GM21526 (cell line): Measurements from ENCODE around the gene MCF2L.

Experiments
- ATAC-seq: cut with Tn5 transposase; IDR thresholded peaks from one replicate; pipeline ENCODE4 v1.9.1; 2021; ENCODE audit warnings: moderate library complexity; ENCODE audit not compliant: unreplicated experiment, low FRiP score

MCF2L gene

GRCh38 chr13:112994084-112994780, 25.2 kb downstream of the MCF2L start:
- ATAC-seq: no peak

GRCh38 chr13:112994781-112995355, 25.9 kb downstream of the MCF2L start:
- ATAC-seq: no peak

GRCh38 chr13:112995395-112996191, 26.6 kb downstream of the MCF2L start:
- no peak for ATAC-seq

- no peak for ATAC-seq
These were observed 27.7 kb downstream of the MCF2L start for GRCh38 chr13:112996671-112997091.

- no peak for ATAC-seq
These were observed 28.4 kb downstream of the MCF2L start for GRCh38 chr13:112997188-112998130.

GRCh38 chr13:112998521-112999280, 29.7 kb downstream of the MCF2L start:
- no peak for ATAC-seq

GRCh38 chr13:112999414-113000177, 30.6 kb downstream of the MCF2L start:
- ATAC-seq: no peak

- no peak for ATAC-seq
These were observed 31.6 kb downstream of the MCF2L start for GRCh38 chr13:113000575-113000974.

GRCh38 chr13:113001241-113002140, 32.5 kb downstream of the MCF2L start:
- no peak for ATAC-seq

- ATAC-seq: no peak
These were observed 33.3 kb downstream of the MCF2L start for GRCh38 chr13:113002206-113002912.

- no peak for ATAC-seq
These were observed 33.9 kb downstream of the MCF2L start for GRCh38 chr13:113002913-113003290.

GRCh38 chr13:113004126-113004525, 35.1 kb downstream of the MCF2L start:
- no peak for ATAC-seq

- ATAC-seq: no peak
These were observed 36.3 kb downstream of the MCF2L start for GRCh38 chr13:113005076-113005865.

- no peak for ATAC-seq
These were observed 37.0 kb downstream of the MCF2L start for GRCh38 chr13:113005997-113006396.

GRCh38 chr13:113006660-113007059, 37.6 kb downstream of the MCF2L start:
- no peak for ATAC-seq

GRCh38 chr13:113008851-113009250, 39.8 kb downstream of the MCF2L start:
- ATAC-seq: no peak
